ENCODE results near the gene FOXC1.

The FOXC1 gene

DNA sequence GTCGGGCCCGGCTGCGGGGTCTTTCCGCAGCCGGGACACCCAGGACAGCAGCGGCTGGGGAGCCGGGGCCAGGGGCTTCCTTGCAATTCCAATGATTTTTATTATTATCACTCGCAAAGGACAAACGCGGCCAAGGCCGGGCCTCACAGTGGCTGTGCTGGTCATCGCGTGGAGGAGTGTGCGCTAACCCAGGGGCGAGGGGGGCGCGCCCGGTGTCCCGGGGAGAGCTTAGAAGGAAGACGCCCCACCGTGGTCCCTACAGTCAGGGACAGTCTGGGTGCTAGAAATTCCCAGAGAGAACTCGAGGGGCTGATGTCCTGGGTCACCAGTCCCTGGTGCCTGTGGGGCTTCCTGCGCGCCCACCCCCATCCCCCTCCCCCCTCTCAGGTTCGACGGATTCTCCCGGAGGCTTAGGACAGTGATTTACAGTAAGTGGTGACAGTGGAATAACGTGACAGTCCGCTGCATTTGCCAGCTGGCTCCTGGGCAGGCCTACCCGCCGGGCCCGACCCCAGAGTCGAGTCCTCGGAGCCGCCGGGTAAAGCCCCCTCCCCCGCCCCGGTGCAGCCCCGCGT is 9.5 kb downstream of the FOXC1 start:
- FAIRE-seq: no peak

GRCh38 chr6:1619673-1620503 is 10.2 kb downstream of the FOXC1 start:
- no peak for TF ChIP-seq TAF1 (IDR thresholded peaks at IDR 0.05; ENCODE audit: low read depth, low read length)
- TF ChIP-seq POLR2AphosphoS5 (IDR thresholded peaks at IDR 0.05; ENCODE audit: low read depth, low read length): no peak
- TF ChIP-seq PAX5 (IDR thresholded peaks at IDR 0.05; ENCODE audit: insufficient read depth, low read length, severe bottlenecking): no peak
- no peak for TF ChIP-seq POLR2A (IDR thresholded peaks at IDR 0.05; ENCODE audit: low read depth, low read length)
- TF ChIP-seq SPI1 (IDR thresholded peaks at IDR 0.05; ENCODE audit: low read depth, low read length): no peak
- no peak for TF ChIP-seq POU2F2 (IDR thresholded peaks at IDR 0.05; ENCODE audit: low read depth, low read length)
- FAIRE-seq (peak; percentile 82), DNase-seq (ENCODE audit: insufficient read length, low spot score) (no peak)

More for the DNA sequence above, 9.5 kb downstream of the FOXC1 start:
- TF ChIP-seq TAF1 (IDR thresholded peaks at IDR 0.05; ENCODE audit: low read depth, low read length): no peak
- no peak for TF ChIP-seq POLR2A (IDR thresholded peaks at IDR 0.05; ENCODE audit: low read depth, low read length)
- TF ChIP-seq SPI1 (IDR thresholded peaks at IDR 0.05; ENCODE audit: low read depth, low read length): no peak
- no peak for TF ChIP-seq POLR2AphosphoS5 (IDR thresholded peaks at IDR 0.05; ENCODE audit: low read depth, low read length)
- TF ChIP-seq POU2F2 (IDR thresholded peaks at IDR 0.05; ENCODE audit: low read depth, low read length): no peak
- TF ChIP-seq PAX5 (IDR thresholded peaks at IDR 0.05; ENCODE audit: insufficient read depth, low read length, severe bottlenecking): no peak
- DNase-seq (ENCODE audit: insufficient read length, low spot score): no peak

GRCh38 chr6:1620504-1621069 is 10.9 kb downstream of the FOXC1 start:
- TF ChIP-seq POU2F2 (IDR thresholded peaks at IDR 0.05; ENCODE audit: low read depth, low read length) (no peak), POLR2AphosphoS5 (IDR thresholded peaks at IDR 0.05; ENCODE audit: low read depth, low read length) (no peak), POLR2A (IDR thresholded peaks at IDR 0.05; ENCODE audit: low read depth, low read length) (no peak)
- FAIRE-seq (no peak), DNase-seq (ENCODE audit: insufficient read length, low spot score) (no peak)

DNA sequence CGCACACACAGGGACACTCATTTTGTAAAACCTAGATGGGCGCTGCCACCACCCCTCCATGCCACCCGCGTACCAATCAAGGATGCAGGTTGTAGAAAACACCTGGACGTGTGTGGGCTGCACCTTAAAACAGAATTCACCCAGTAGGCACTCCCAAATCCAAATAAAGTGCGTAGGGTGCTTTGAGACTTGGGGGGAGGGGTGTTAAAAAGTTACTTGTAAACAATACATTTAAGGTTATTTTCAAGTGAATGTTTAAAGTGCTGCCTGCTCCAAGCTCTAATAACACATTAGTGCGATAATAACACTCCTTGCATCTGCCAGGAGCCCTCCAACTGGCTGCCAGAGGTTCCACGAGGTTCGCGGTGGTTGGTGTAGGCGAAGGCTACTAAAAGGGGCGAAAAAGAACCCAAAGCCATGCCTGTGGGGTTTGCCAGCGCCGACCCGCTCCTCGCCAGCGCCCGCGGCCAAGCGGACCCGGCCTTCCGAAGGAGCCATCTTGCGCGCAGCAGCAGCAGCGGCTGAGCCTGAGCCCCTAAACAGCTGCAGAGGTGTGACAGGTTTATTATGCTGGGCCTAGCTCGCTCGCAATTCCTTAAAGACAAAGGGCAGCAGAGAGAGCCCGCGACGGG is 11.5 kb downstream of the FOXC1 start:
- no peak for DNase-seq (ENCODE audit: insufficient read length, low spot score)
- TF ChIP-seq SPI1 (IDR thresholded peaks at IDR 0.05; ENCODE audit: low read depth, low read length) (no peak), PAX5 (IDR thresholded peaks at IDR 0.05; ENCODE audit: insufficient read depth, low read length, severe bottlenecking) (no peak), POLR2AphosphoS5 (IDR thresholded peaks at IDR 0.05; ENCODE audit: low read depth, low read length) (no peak), TAF1 (IDR thresholded peaks at IDR 0.05; ENCODE audit: low read depth, low read length) (no peak), POU2F2 (IDR thresholded peaks at IDR 0.05; ENCODE audit: low read depth, low read length) (no peak), POLR2A (IDR thresholded peaks at IDR 0.05; ENCODE audit: low read depth, low read length) (no peak)
- no peak for FAIRE-seq

DNA sequence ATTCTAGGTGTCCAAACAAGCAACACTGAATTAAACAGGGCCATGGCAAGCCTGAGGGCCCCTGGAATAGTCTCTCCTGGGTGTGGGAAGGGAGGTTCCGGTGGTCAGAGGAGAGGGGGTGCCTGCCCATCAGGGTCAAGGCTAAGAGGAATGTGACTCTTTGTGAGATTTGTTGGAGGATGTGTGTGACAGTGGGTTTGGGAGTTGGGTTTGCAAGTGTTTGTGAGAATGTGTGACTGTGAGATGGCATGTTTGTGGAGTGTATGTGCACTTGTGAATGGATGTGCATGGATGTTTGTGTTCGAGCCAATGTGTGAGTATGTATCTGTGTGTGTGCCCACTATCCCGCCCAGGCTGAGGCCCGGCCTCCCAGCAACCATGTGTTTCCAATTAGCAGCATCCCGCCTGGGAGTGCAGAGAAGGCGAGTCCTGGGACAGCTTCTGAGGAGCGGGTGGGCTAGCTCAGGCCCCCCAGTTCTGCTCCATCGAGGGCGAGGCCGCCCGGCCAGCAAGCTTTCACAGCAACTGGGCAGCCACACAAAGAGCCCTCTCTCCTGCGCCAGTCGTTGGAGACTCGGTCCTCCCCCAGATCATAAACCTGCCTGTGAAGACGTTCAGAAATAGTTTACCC is 12.6 kb downstream of the FOXC1 start:
- no peak for TF ChIP-seq PAX5 (IDR thresholded peaks at IDR 0.05; ENCODE audit: insufficient read depth, low read length, severe bottlenecking)
- no peak for TF ChIP-seq TAF1 (IDR thresholded peaks at IDR 0.05; ENCODE audit: low read depth, low read length)
- TF ChIP-seq SPI1 (IDR thresholded peaks at IDR 0.05; ENCODE audit: low read depth, low read length): no peak
- TF ChIP-seq POLR2A (IDR thresholded peaks at IDR 0.05; ENCODE audit: low read depth, low read length): no peak
- TF ChIP-seq POU2F2 (IDR thresholded peaks at IDR 0.05; ENCODE audit: low read depth, low read length): no peak
- no peak for TF ChIP-seq POLR2AphosphoS5 (IDR thresholded peaks at IDR 0.05; ENCODE audit: low read depth, low read length)
- DNase-seq (ENCODE audit: insufficient read length, low spot score): no peak
- FAIRE-seq: no peak

DNA sequence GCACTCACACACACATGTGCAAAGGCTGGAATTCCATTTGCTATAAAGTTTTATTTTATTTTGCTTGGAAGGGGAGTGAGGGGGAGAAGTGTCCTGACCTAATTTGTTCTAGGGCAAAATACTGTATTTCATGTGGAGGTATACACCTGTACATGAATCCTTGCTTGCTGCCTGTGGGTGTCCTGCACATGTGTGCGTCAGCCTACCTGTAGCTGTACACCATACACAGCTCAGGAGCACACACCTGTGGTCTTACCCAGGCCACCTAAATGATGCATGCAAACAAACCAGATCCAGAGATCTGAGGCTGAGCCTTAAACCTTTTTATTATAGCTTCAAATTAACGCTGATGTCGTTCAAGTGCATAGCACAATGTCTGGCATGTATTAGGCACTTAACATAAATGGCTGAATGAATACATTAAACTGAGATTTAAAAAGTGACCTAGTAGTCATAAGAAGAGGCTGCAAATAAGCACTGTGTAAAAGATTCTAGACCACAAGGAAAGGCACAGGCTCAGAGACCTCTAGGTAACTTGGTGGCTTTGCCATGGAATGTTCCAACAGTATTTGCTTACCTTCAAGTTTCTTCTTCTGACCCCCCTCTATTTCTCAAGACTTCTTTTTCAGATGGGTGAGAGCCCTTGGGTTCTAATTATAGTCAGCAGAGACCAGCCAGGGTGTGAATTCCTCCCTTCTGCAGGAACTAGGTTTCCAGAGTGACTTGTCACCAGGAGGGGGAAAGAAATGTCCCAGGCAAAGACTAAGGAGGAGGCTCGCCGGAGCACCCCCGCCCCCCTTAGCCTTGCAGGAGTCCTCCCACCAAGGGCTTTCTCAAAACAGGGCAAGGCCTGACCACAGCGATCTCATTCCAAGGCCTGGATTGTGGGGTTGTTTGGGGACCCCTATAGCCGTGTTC is 13.4 kb downstream of the FOXC1 start:
- no peak for TF ChIP-seq POU2F2 (IDR thresholded peaks at IDR 0.05; ENCODE audit: low read depth, low read length)
- no peak for TF ChIP-seq POLR2AphosphoS5 (IDR thresholded peaks at IDR 0.05; ENCODE audit: low read depth, low read length)
- TF ChIP-seq TAF1 (IDR thresholded peaks at IDR 0.05; ENCODE audit: low read depth, low read length): no peak
- no peak for TF ChIP-seq POLR2A (IDR thresholded peaks at IDR 0.05; ENCODE audit: low read depth, low read length)
- no peak for TF ChIP-seq PAX5 (IDR thresholded peaks at IDR 0.05; ENCODE audit: insufficient read depth, low read length, severe bottlenecking)
- TF ChIP-seq SPI1 (IDR thresholded peaks at IDR 0.05; ENCODE audit: low read depth, low read length): no peak
- no peak for DNase-seq (ENCODE audit: insufficient read length, low spot score)
- FAIRE-seq: no peak

- FAIRE-seq (no peak), DNase-seq (ENCODE audit: insufficient read length, low spot score) (no peak)
These were observed 14.0 kb downstream of the FOXC1 start for GRCh38 chr6:1623769-1624057.

More at GRCh38 chr6:1623769-1624057, 14.0 kb downstream of the FOXC1 start:
- TF ChIP-seq POLR2A (IDR thresholded peaks at IDR 0.05; ENCODE audit: low read depth, low read length): no peak
- TF ChIP-seq SPI1 (IDR thresholded peaks at IDR 0.05; ENCODE audit: low read depth, low read length): no peak
- TF ChIP-seq POU2F2 (IDR thresholded peaks at IDR 0.05; ENCODE audit: low read depth, low read length): no peak
- no peak for TF ChIP-seq TAF1 (IDR thresholded peaks at IDR 0.05; ENCODE audit: low read depth, low read length)
- TF ChIP-seq POLR2AphosphoS5 (IDR thresholded peaks at IDR 0.05; ENCODE audit: low read depth, low read length): no peak
- TF ChIP-seq PAX5 (IDR thresholded peaks at IDR 0.05; ENCODE audit: insufficient read depth, low read length, severe bottlenecking): no peak

All from GM12891 (cell line).